K562 (cell line): Measurements from ENCODE around the gene FLAD1. TPM values are rescaled to one million over a fixed set of nuclear protein-coding genes. Genes with fewer than 3 reads are reported as not detected.

Experiments used
- CCNT2 ChIP-seq: IDR thresholded peaks from 2 replicates; pipeline ENCODE4 v1.6.1; 2011; ENCODE audit warnings: borderline replicate concordance, low read depth, mild to moderate bottlenecking, moderate library complexity, mixed read lengths, low read length; ENCODE audit not compliant: insufficient read length; ENCODE audit errors: extremely low read depth
- CEBPG ChIP-seq, 3 experiments: fragments of 200-800 bp in 1 of 3; sonication (Bioruptor generic) in 1 of 3; sonication (generic) in 1 of 3; formaldehyde crosslinking in 1 of 3; IDR thresholded peaks in 2 of 3; conservative IDR thresholded peaks in 1 of 3; 2 replicates each; pipeline versions ENCODE4 v1.6.1 to v1.8.0; 2016 to 2022; ENCODE audit warnings: missing compliant biosample characterization in 2 of 3, missing genetic modification characterization in 2 of 3, mild to moderate bottlenecking in 1 of 3, missing genetic modification reagents in 1 of 3
- ERF ChIP-seq: fragments of 450-650 bp; formaldehyde crosslinking; IDR thresholded peaks from 2 replicates; pipeline ENCODE4 v1.4.0; 2020; ENCODE audit warnings: mild to moderate bottlenecking, mixed read lengths
- HDAC8 ChIP-seq: fragments of 450-650 bp; IDR thresholded peaks from 2 replicates; pipeline ENCODE4 v1.6.1; 2016; ENCODE audit warnings: mild to moderate bottlenecking, missing genetic modification characterization, moderate library complexity, missing compliant biosample characterization
- LCOR ChIP-seq: sonication (generic); formaldehyde crosslinking; IDR thresholded peaks from 2 replicates; pipeline ENCODE4 v1.8.0; 2022; ENCODE audit warnings: mild to moderate bottlenecking, missing genetic modification reagents
- MCM5 ChIP-seq: fragments of 450-650 bp; IDR thresholded peaks from 2 replicates; pipeline ENCODE4 v1.6.1; 2016; ENCODE audit warnings: low read depth
- POU5F1 ChIP-seq: fragments of 150-350 bp; IDR thresholded peaks from 2 replicates; pipeline ENCODE4 v1.6.1; 2014; ENCODE audit warnings: borderline replicate concordance, low read length, low read depth, mild to moderate bottlenecking; ENCODE audit not compliant: partially characterized antibody
- SPI1 ChIP-seq: IDR thresholded peaks from 2 replicates; pipeline ENCODE4 v1.6.1; 2011; ENCODE audit warnings: low read depth, low read length, control low read depth, borderline replicate concordance
- TOE1 ChIP-seq, 2 experiments: fragments of 450-650 bp in 1 of 2; sonication (generic) in 1 of 2; formaldehyde crosslinking in 1 of 2; IDR thresholded peaks; 2 replicates each; pipeline versions ENCODE4 v1.7.1 to v1.8.0; 2016 to 2022; ENCODE audit warnings: borderline replicate concordance in 2 of 2, mild to moderate bottlenecking in 2 of 2, antibody characterized with exemption in 1 of 2, inconsistent platforms in 1 of 2, low read depth in 1 of 2, missing genetic modification reagents in 1 of 2, moderate library complexity in 1 of 2
- ZFP1 ChIP-seq: fragments of 450-650 bp; formaldehyde crosslinking; IDR thresholded peaks from 2 replicates; pipeline ENCODE4 v1.4.0; 2020; ENCODE audit warnings: mild to moderate bottlenecking, mixed read lengths
- ZFP30 ChIP-seq: fragments of 250-450 bp; sonication (Bioruptor Pico); IDR thresholded peaks from 2 replicates; pipeline ENCODE4 v1.8.0; 2022; ENCODE audit warnings: moderate library complexity, mild to moderate bottlenecking, inconsistent platforms, borderline replicate concordance
- ZNF12 ChIP-seq: sonication (generic); formaldehyde crosslinking; IDR thresholded peaks from 2 replicates; pipeline ENCODE4 v1.4.0; 2020; ENCODE audit warnings: mild to moderate bottlenecking, missing genetic modification reagents
- ZNF124 ChIP-seq: sonication (generic); formaldehyde crosslinking; IDR thresholded peaks from 2 replicates; pipeline ENCODE4 v1.8.1; 2022; ENCODE audit warnings: missing genetic modification reagents
- ZNF41 ChIP-seq: fragments of 250-450 bp; sonication (Bioruptor Pico); conservative IDR thresholded peaks from 2 replicates; pipeline ENCODE4 v1.4.0; 2020; ENCODE audit warnings: mild to moderate bottlenecking
- ZNF431 ChIP-seq: sonication (generic); formaldehyde crosslinking; IDR thresholded peaks from 2 replicates; pipeline ENCODE4 v1.8.0; 2022; ENCODE audit warnings: mild to moderate bottlenecking, missing genetic modification reagents
- polyA plus RNA-seq, 8 experiments: library from polyadenylated mRNA; depleted of rRNA in 4 of 8; stranded (reverse) in 5 of 8; unstranded in 3 of 8; fragments of >200 nt; fragmentation: Nextera tagmentation in 2 of 8; fragmentation: Illumina TruSeq in 1 of 8; extraction: Ambion mirVana in 2 of 8; extraction: Trizol in 1 of 8; gene quantifications; 2 replicates each; pipeline versions ENCODE4 v1.2.1 to v1.2.3, GENCODE V29; 2011 to 2014; ENCODE audit warnings: inconsistent platforms in 1 of 8, missing spikeins in 1 of 8
- total RNA-seq, 7 experiments: library from RNA; depleted of rRNA in 6 of 7; stranded (reverse); fragments of >200 nt in 6 of 7; fragmentation: Illumina TruSeq in 2 of 7; extraction: Trizol in 2 of 7; gene quantifications; 2 replicates each; pipeline versions ENCODE4 v1.2.1 to v1.2.3, GENCODE V29; 2011 to 2021; ENCODE audit warnings: low replicate concordance in 1 of 7
- TF ChIP-seq, protein P1 (sequence below), 2 experiments: fragments of 450-650 bp; IDR thresholded peaks; 2 replicates each; pipeline ENCODE4 v1.6.1; 2016; ENCODE audit warnings: mild to moderate bottlenecking in 2 of 2, borderline replicate concordance in 1 of 2, low read depth in 1 of 2, moderate library complexity in 1 of 2
- TF ChIP-seq, protein P2 (sequence below): fragments of 250-450 bp; sonication (Bioruptor Pico); IDR thresholded peaks from 2 replicates; pipeline ENCODE4 v1.5.0; 2021

Gene FLAD1
- total and polyA plus RNA-seq, 9 of the 15 experiments (the other 6 are each of a cell fraction or from before 2014, with no cell fraction given): 24.9 to 85.8 (median 67.0) TPM

DNA sequence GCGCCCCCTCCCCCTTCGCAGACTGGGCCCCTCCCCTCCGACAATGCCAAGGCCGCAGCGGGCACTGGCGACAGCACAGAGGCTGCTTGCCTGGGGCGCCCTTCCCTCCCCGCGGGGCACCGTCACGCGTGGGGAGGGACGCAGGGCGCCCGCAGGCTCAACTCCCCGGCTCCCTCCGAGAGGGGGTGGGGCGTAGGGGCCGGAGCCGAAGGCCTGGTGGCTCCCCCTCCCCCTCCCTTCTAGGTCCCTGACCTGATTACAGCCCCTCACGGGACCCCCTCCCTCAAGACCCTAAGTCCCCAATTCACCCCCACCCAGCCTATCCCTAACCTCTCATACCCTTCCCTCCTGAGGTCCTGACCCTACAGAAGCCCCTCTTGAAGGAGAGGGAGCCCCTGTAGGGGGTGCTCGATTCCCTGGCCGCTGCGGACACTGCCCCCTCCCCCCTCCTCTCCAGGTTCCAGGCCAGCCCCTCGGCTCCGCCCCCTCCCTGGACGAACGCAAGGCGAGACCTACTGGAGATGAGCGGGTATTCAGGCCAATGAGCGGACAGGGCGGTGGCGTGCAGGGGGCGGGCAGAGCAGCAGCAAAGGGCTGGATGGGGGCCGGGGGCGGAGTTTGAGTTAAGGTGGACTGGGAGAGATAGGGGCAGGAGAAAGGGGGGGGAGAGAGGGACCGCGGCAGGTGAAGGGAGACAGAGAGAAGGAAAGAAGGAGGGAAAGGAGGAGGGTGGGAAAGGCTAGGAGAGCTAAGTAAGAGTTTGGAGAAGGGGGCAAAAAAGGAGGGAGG lies 18.7 kb downstream of the FLAD1 start (continued):
- TF ChIP-seq TOE1 (IDR thresholded peaks at IDR 0.05; ENCODE audit: borderline replicate concordance) (peak; percentile 97), TOE1 (CRISPR knock-in tag; IDR thresholded peaks at IDR 0.05; ENCODE audit: borderline replicate concordance, low read depth) (no peak), ZNF41 (CRISPR knock-in tag) (no peak), ERF (no peak), MCM5 (no peak), ZFP1 (CRISPR knock-in tag) (no peak), LCOR (CRISPR knock-in tag) (peak; percentile 70; the same call in 1 of the 2 replicates), HDAC8 (tag) (no peak), POU5F1 (no peak), ZFP30 (CRISPR knock-in tag) (no peak), CEBPG (CRISPR knock-in tag; IDR thresholded peaks at IDR 0.05) (no peak), CEBPG (tag; conservative IDR thresholded peaks at IDR 0.05 in 1 of 2, IDR thresholded peaks at IDR 0.05 in 1 of 2) (no peak), CCNT2 (no peak), ZNF124 (CRISPR knock-in tag) (no peak), SPI1 (no peak), ZNF431 (CRISPR knock-in tag) (no peak), ZNF12 (CRISPR knock-in tag) (no peak)
- TF ChIP-seq, protein P1, sequence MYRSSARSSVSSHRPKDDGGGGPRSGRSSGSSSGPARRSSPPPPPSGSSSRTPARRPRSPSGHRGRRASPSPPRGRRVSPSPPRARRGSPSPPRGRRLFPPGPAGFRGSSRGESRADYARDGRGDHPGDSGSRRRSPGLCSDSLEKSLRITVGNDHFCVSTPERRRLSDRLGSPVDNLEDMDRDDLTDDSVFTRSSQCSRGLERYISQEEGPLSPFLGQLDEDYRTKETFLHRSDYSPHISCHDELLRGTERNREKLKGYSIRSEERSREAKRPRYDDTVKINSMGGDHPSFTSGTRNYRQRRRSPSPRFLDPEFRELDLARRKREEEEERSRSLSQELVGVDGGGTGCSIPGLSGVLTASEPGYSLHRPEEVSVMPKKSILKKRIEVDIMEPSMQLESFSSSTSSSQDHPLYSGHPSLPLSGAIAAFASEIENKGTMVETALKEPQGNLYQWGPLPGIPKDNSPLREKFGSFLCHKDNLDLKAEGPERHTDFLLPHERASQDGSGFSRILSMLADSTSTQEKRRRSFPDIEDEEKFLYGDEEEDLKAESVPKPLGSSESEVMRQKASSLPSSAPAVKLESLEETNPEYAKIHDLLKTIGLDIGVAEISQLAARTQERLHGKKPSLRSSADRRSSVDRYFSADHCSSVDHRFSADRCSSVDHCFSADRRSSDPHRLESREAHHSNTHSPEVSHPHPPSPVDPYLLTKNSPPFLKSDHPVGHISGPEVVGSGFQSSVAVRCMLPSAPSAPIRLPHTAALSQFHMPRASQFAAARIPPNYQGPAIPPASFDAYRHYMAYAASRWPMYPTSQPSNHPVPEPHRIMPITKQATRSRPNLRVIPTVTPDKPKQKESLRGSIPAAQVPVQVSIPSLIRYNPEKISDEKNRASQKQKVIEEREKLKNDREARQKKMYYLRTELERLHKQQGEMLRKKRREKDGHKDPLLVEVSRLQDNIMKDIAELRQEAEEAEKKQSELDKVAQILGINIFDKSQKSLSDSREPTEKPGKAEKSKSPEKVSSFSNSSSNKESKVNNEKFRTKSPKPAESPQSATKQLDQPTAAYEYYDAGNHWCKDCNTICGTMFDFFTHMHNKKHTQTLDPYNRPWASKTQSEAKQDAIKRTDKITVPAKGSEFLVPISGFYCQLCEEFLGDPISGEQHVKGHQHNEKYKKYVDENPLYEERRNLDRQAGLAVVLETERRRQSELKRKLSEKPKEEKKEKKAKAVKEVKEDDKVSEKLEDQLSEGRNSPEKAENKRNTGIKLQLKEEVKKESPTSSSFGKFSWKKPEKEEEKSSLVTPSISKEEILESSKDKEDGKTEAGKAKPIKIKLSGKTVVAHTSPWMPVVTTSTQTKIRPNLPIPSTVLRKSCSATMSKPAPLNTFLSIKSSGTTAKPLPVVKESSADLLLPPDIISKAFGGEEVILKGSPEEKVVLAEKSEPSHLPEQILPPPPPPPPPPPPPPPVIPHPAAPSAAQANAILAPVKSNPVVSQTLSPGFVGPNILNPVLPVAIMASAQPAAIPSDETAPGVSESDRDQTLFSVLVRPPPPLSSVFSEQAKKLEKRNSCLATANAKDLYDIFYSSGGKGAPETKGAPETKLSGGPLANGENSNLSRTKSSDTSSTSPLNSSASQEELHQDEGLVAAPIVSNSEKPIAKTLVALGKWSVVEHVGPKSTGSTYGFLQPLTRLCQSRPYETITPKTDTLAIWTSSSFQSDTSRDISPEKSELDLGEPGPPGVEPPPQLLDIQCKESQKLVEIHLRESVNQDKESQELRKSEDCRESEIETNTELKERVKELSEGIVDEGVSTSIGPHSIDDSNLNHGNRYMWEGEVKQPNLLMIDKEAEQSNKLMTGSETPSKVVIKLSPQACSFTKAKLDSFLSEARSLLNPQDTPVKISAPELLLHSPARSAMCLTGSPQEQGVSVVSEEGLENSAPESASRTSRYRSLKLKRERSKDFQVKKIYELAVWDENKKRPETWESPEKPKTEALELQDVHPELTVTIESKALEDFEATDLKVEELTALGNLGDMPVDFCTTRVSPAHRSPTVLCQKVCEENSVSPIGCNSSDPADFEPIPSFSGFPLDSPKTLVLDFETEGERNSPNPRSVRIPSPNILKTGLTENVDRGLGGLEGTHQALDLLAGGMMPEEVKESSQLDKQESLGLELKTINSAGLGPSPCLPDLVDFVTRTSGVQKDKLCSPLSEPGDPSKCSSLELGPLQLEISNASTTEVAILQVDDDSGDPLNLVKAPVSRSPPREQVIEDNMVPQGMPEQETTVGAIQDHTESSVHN (IDR thresholded peaks at IDR 0.05; ENCODE audit: borderline replicate concordance in 1 of 2, low read depth in 1 of 2): no peak
- TF ChIP-seq, protein P2, sequence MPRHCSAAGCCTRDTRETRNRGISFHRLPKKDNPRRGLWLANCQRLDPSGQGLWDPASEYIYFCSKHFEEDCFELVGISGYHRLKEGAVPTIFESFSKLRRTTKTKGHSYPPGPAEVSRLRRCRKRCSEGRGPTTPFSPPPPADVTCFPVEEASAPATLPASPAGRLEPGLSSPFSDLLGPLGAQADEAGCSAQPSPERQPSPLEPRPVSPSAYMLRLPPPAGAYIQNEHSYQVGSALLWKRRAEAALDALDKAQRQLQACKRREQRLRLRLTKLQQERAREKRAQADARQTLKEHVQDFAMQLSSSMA (CRISPR knock-in tag): no peak
